ENCODE measurements around the gene HDC.

The HDC gene

DNA sequence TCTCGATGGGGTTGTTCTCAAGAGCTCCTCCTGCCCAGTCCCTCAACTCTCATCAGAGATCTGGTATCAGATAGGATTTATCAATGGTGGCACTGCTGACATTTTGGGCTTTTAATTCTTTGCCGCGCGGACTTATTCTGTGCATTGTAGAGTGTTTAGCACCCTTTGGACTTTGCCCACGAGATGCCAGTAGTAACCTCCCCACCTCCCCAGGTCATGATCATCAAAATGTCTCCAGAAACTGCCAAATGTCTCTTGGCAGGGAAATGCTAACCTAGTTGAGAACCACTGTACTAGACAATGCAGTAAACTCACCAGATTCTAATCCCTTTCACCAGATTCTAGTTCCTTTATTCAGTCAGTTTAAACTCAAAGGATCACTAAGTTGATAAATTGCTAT is 59.5 kb downstream of the HDC start:
- Histone ChIP-seq H2BK15ac (ENCODE audit: low read depth, poor library complexity, severe bottlenecking) (no peak overlapping the region), H2AK5ac (ENCODE audit: low read length, severe bottlenecking) (no peak overlapping the region), H3K9me3 (ENCODE audit: control insufficient read depth, low read length) (no peaks in the 10 kb centered on the region), H3K36me3 (ENCODE audit: control insufficient read depth in 1 of 2, insufficient read depth in 2 of 2, low read depth in 1 of 2, low read length in 2 of 2) (no peaks in the 10 kb centered on the region), H3K27ac (ENCODE audit: low read length, poor library complexity, severe bottlenecking) (no peak overlapping the region), H4K91ac (ENCODE audit: low read length) (no peak overlapping the region), H2BK12ac (ENCODE audit: low read length in 2 of 2) (no peak overlapping the region), H2BK5ac (ENCODE audit: low read depth, low read length, poor library complexity, severe bottlenecking) (no peak overlapping the region), H2BK120ac (ENCODE audit: low read depth, low read length) (no peak overlapping the region), H3K4ac (ENCODE audit: low read depth in 1 of 2, low read length in 2 of 2) (no peak overlapping the region), H3K4me3 (ENCODE audit: insufficient read depth in 1 of 2, low read depth in 1 of 2, low read length in 2 of 2) (no peak overlapping the region), H3K23ac (ENCODE audit: low read length in 2 of 2) (no peak overlapping the region), H3K4me2 (ENCODE audit: low read length, poor library complexity, severe bottlenecking) (no peak overlapping the region), H3K14ac (ENCODE audit: low read length in 2 of 2) (no peak overlapping the region), H2AFZ (ENCODE audit: low read depth, low read length) (no peak overlapping the region), H3K18ac (ENCODE audit: low read depth in 1 of 2, low read length in 2 of 2) (no peak overlapping the region), H3K4me1 (ENCODE audit: control insufficient read depth, insufficient read depth, low read depth, low read length) (no peaks in the 10 kb centered on the region), H3K27me3 (ENCODE audit: control insufficient read depth in 1 of 2, insufficient read depth in 1 of 2, low read length in 2 of 2) (peaks cover 0 to 4% of the 10 kb centered on the region in 2 experiments), H3K9ac (ENCODE audit: low read length) (no peak overlapping the region), H3K79me1 (replicated peaks; ENCODE audit: low read length, poor library complexity, severe bottlenecking) (no peaks in the 10 kb centered on the region), H4K8ac (ENCODE audit: low read length) (no peak overlapping the region)
- 88% methylated on average over 4 of the region's 5 CpGs for WGBS
- DNase-seq = no peak

DNA sequence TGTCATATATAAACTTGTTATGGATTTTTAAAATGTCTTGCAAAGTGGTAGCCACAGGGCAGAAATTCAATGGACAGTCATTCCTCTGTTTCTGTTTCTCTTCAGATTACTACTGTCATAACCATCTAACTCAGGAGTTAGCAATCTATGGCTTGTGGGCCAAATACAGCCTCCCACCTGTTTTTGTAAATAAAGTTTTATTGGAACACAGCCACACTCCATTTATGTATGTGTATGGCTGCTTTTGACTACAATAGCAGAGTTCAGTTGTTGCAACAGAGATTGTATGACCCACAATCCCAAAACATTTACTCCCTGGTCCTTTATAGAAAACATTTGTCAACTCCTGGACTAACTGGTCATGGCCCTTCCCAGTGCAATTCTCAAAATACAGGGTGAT is 63.5 kb downstream of the HDC start:
- Histone ChIP-seq H4K8ac (ENCODE audit: low read length) (no peak overlapping the region), H3K4me2 (ENCODE audit: low read length, poor library complexity, severe bottlenecking) (no peak overlapping the region), H3K9ac (ENCODE audit: low read length) (no peak overlapping the region), H3K4me1 (ENCODE audit: control insufficient read depth, insufficient read depth, low read depth, low read length) (no peaks in the 10 kb centered on the region), H2AK5ac (ENCODE audit: low read length, severe bottlenecking) (no peak overlapping the region), H3K23ac (ENCODE audit: low read length in 2 of 2) (no peak overlapping the region), H2AFZ (ENCODE audit: low read depth, low read length) (no peak overlapping the region), H2BK120ac (ENCODE audit: low read depth, low read length) (no peak overlapping the region), H2BK12ac (ENCODE audit: low read length in 2 of 2) (no peak overlapping the region), H3K18ac (ENCODE audit: low read depth in 1 of 2, low read length in 2 of 2) (no peak overlapping the region), H3K9me3 (ENCODE audit: control insufficient read depth, low read length) (no peaks in the 10 kb centered on the region), H3K4me3 (ENCODE audit: insufficient read depth in 1 of 2, low read depth in 1 of 2, low read length in 2 of 2) (no peak overlapping the region), H2BK15ac (ENCODE audit: low read depth, poor library complexity, severe bottlenecking) (no peak overlapping the region), H4K91ac (ENCODE audit: low read length) (no peak overlapping the region), H3K27ac (ENCODE audit: low read length, poor library complexity, severe bottlenecking) (no peak overlapping the region), H3K79me1 (replicated peaks; ENCODE audit: low read length, poor library complexity, severe bottlenecking) (no peaks in the 10 kb centered on the region), H3K27me3 (ENCODE audit: control insufficient read depth in 1 of 2, insufficient read depth in 1 of 2, low read length in 2 of 2) (no peaks in the 10 kb centered on the region), H3K14ac (ENCODE audit: low read length in 2 of 2) (no peak overlapping the region), H3K36me3 (ENCODE audit: control insufficient read depth in 1 of 2, insufficient read depth in 2 of 2, low read depth in 1 of 2, low read length in 2 of 2) (no peaks in the 10 kb centered on the region), H2BK5ac (ENCODE audit: low read depth, low read length, poor library complexity, severe bottlenecking) (no peak overlapping the region), H3K4ac (ENCODE audit: low read depth in 1 of 2, low read length in 2 of 2) (no peak overlapping the region)
- DNase-seq = no peak

DNA sequence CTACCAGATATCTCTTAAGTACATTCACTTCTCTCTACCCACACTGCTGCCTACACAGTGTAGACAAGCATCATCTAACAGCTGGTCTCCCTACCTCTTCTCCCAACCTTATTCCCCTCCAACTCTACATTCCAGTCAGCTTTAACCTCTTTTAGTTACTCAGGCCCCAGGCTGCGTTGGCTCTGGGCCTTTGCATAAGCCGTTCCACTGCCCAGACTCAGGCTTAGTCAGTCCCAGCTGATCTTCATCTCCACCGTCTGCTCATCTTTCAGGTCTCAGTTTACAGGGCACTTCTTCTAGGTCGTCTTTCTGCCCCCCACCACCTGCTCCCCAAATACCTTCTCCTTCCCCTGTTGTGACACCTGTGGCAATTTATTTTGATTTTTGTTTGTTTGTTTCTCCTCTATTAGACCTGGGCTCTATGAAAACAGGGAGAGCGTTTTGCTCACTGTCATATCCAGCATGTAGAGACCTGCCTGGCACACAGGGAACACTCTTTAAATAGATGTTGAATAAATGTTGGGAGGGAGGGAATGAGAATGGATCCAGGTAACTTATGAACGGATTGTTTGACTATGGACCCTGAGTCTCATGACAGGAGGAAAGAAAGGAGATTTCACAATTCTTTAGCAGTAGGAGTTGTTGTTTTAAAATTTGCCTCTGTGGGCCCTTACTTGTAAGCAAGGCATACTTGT is 72.5 kb downstream of the HDC start:
- Histone ChIP-seq H3K79me1 (replicated peaks; ENCODE audit: low read length, poor library complexity, severe bottlenecking) (no peaks in the 10 kb centered on the region), H4K8ac (ENCODE audit: low read length) (no peak overlapping the region), H3K23ac (ENCODE audit: low read length in 2 of 2) (no peak overlapping the region), H2AK5ac (ENCODE audit: low read length, severe bottlenecking) (no peak overlapping the region), H3K4me2 (ENCODE audit: low read length, poor library complexity, severe bottlenecking) (no peak overlapping the region), H2BK12ac (ENCODE audit: low read length in 2 of 2) (no peak overlapping the region), H3K9ac (ENCODE audit: low read length) (no peak overlapping the region), H3K27ac (ENCODE audit: low read length, poor library complexity, severe bottlenecking) (no peak overlapping the region), H3K14ac (ENCODE audit: low read length in 2 of 2) (no peak overlapping the region), H3K4ac (ENCODE audit: low read depth in 1 of 2, low read length in 2 of 2) (no peak overlapping the region), H3K36me3 (ENCODE audit: control insufficient read depth in 1 of 2, insufficient read depth in 2 of 2, low read depth in 1 of 2, low read length in 2 of 2) (no peaks in the 10 kb centered on the region), H2AFZ (ENCODE audit: low read depth, low read length) (no peak overlapping the region), H4K91ac (ENCODE audit: low read length) (no peak overlapping the region), H2BK15ac (ENCODE audit: low read depth, poor library complexity, severe bottlenecking) (no peak overlapping the region), H3K4me3 (ENCODE audit: insufficient read depth in 1 of 2, low read depth in 1 of 2, low read length in 2 of 2) (no peak overlapping the region), H3K9me3 (ENCODE audit: control insufficient read depth, low read length) (no peaks in the 10 kb centered on the region), H2BK5ac (ENCODE audit: low read depth, low read length, poor library complexity, severe bottlenecking) (no peak overlapping the region), H2BK120ac (ENCODE audit: low read depth, low read length) (no peak overlapping the region), H3K4me1 (ENCODE audit: control insufficient read depth, insufficient read depth, low read depth, low read length) (peaks cover 3% of the 10 kb centered on the region), H3K18ac (ENCODE audit: low read depth in 1 of 2, low read length in 2 of 2) (no peak overlapping the region), H3K27me3 (ENCODE audit: control insufficient read depth in 1 of 2, insufficient read depth in 1 of 2, low read length in 2 of 2) (peaks cover 0 to 6% of the 10 kb centered on the region in 2 experiments)
- WGBS = 94% methylated on average over 5 of the region's 6 CpGs
- DNase-seq = no peak

DNA sequence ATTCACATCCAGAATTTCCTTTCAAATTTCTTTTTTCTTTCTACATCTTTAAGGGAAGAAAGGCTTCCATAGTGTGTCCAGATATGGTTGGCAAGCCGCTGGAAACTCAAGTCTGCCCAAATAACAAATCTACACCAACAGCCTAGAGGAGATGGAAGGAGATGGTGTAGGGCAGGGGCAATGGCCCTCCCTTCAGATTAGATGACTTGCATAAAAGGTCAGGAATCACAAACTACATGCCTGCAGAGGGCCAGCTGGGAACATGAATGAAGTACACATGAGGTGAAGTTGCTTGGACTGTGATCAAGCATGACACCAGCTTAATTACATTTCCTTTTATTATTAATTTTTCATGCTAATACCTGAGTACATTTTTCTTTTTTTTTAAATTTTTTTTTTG is 73.4 kb downstream of the HDC start:
- Histone ChIP-seq H3K9me3 (ENCODE audit: control insufficient read depth, low read length) (no peaks in the 10 kb centered on the region), H3K18ac (ENCODE audit: low read depth in 1 of 2, low read length in 2 of 2) (no peak overlapping the region), H2BK5ac (ENCODE audit: low read depth, low read length, poor library complexity, severe bottlenecking) (no peak overlapping the region), H3K23ac (ENCODE audit: low read length in 2 of 2) (no peak overlapping the region), H3K4me2 (ENCODE audit: low read length, poor library complexity, severe bottlenecking) (no peak overlapping the region), H4K91ac (ENCODE audit: low read length) (no peak overlapping the region), H3K4ac (ENCODE audit: low read depth in 1 of 2, low read length in 2 of 2) (no peak overlapping the region), H2AFZ (ENCODE audit: low read depth, low read length) (no peak overlapping the region), H2AK5ac (ENCODE audit: low read length, severe bottlenecking) (no peak overlapping the region), H3K27me3 (ENCODE audit: control insufficient read depth in 1 of 2, insufficient read depth in 1 of 2, low read length in 2 of 2) (peaks cover 0 to 7% of the 10 kb centered on the region in 2 experiments), H3K9ac (ENCODE audit: low read length) (no peak overlapping the region), H3K79me1 (replicated peaks; ENCODE audit: low read length, poor library complexity, severe bottlenecking) (no peaks in the 10 kb centered on the region), H3K14ac (ENCODE audit: low read length in 2 of 2) (no peak overlapping the region), H2BK120ac (ENCODE audit: low read depth, low read length) (no peak overlapping the region), H4K8ac (ENCODE audit: low read length) (no peak overlapping the region), H2BK15ac (ENCODE audit: low read depth, poor library complexity, severe bottlenecking) (no peak overlapping the region), H3K4me3 (ENCODE audit: insufficient read depth in 1 of 2, low read depth in 1 of 2, low read length in 2 of 2) (no peak overlapping the region), H3K36me3 (ENCODE audit: control insufficient read depth in 1 of 2, insufficient read depth in 2 of 2, low read depth in 1 of 2, low read length in 2 of 2) (no peaks in the 10 kb centered on the region), H2BK12ac (ENCODE audit: low read length in 2 of 2) (no peak overlapping the region), H3K4me1 (ENCODE audit: control insufficient read depth, insufficient read depth, low read depth, low read length) (peaks cover 3% of the 10 kb centered on the region), H3K27ac (ENCODE audit: low read length, poor library complexity, severe bottlenecking) (no peak overlapping the region)
- WGBS = no CpG with 5 or more reads among the region's 1 CpG
- no peak for DNase-seq

All from mesenchymal stem cell (in vitro differentiated cells and primary cell).